Activated CD4-positive, alpha-beta T cell treated with anti-CD3 and anti-CD28 coated beads, Interleukin-2, amount 50 U/mL, for 1 hour (primary cell): ENCODE results near the gene SPACA9.

ENCODE experiments used
- DNase-seq: peaks from one replicate; pipeline ENCODE4 v3.0.0-alpha.2; 2020

SPACA9 gene

GRCh38 chr9:132878695-132879456, at the start of gene SPACA9:
Gene SPACA9 (plus strand): TSS chr9:132878898. CDS start chr9:132883948, 5,050 bp downstream.
- peak; percentile 21 for DNase-seq

DNA sequence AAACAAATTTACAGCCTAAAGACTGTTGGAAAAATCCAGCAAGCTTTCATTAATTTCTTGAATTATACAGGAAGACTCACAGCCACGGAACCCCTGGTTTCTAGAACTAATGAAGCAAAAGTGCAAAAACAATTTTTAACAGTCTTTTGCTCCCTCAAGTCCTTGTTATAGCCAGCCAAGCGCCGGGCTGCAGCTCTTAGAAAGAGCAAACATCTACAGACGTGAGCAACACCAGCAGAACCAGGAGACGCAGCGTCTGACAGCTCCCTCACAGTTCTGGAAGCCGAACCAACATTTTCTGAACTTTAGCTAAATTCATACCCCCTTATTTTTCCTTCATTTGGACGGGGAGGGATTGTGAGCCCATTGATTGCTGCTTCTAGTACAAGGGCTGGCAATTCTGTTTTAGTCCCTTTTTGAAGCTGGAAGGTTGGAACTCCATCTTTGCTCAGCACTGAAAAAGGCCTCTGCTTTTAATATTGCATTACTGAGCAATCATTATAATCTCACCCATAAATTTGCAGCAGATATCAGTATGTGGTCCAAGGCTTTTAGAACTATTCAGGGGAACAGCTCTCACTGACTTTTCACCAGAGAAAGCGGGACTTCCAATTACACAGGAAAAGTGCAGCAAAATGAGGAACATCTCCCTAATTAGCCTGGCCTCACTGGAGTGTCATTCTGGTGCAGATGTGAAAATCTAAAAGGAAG, 46.4 kb upstream of the SPACA9 start:
- DNase-seq, result no peak

DNA sequence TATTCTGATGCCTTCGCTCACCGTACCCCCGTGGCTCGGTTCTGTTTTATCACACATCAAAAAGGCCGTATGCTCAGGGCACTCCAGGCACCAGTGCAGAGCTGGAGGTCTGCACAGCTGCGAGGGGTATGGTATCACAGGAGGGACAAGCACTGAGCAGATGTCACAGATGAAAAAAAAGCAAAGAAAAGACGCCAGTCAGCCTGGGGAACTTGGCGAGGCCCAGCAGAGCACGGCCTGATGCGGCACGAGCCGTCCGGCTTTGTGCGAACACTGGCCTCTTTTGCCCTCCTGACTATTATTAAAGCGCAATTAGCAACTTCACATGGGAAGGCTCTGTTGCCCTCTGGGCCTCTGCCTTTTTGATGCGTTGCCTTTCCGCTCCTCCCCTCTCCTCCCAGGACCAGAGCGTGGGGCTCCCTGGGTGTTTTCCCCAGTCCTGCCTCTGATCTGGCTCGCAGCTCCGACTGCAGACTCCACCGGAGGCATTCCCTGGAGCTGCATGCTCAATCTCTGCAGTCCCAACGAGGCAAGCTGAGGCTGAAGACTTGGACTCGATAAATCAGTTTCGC, 45.1 kb upstream of the SPACA9 start:
- DNase-seq, result no peak

GRCh38 chr9:132834343-132834742, 44.4 kb upstream of the SPACA9 start:
- DNase-seq, result no peak

- DNase-seq, result no peak
Measured at GRCh38 chr9:132837501-132838286, 41.0 kb upstream of the SPACA9 start.

DNA sequence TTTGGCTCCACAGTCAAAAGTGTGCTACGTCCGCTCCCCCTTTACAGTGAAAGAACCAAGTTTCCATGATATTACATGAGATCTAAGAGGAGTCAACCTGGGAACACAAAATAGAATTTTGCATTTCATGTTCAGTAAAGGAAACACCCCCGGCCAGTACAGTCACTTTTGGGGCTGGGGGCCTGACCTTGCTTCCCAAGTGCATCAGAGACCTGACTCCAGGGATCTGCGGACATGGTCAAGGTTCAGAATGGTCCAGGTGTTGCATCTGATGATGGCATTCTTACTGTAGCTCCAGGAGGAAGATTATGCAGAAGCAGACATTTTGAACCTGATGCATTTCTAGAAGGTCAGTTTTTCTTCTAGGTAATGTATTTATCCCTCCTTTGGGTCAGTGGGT, 40.4 kb upstream of the SPACA9 start:
- no peak for DNase-seq

GRCh38 chr9:132840980-132841379, 37.7 kb upstream of the SPACA9 start:
- DNase-seq, result no peak

GRCh38 chr9:132842124-132843044, 36.3 kb upstream of the SPACA9 start:
- DNase-seq, result no peak

DNA sequence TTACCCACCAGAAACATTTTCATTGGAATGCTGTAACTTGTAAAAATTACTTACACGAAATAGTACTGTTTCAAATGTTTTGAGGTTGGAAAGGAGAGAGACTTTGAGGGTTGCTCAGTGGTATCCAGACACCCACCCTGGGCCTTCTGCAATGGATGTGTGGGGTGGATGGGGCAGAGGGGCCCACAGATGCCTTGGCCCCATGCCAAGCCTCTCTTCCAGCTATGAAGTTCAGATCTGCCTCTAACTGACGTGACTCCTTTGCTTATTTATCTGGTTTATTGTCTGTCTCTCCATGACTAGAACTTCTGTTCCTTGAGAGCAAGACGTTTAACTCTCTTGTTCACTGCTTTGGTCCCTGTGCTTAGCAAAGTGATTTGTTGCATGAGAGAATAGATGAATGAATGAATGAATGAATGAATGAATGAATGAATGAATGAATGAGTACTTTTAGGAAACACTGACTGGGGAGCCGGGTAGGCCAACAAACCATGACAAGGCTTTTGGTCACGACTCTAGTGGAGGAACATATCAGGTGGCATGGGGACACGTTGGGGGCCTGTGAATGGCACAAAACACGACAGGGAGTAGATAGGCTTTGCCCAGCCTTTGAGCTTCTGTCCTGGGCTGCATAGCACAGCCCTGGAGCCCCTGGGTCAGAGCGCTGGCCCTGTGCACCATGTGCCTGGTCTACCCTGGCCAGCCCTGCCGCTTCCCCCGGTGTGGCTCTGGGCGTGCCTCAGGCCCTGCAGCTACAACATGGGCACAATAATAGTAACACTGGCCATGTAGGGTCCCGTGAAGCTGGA, 32.4 kb upstream of the SPACA9 start:
- no peak for DNase-seq

GRCh38 chr9:132846918-132847515, 31.7 kb upstream of the SPACA9 start:
- no peak for DNase-seq

GRCh38 chr9:132849185-132849706, 29.5 kb upstream of the SPACA9 start:
- DNase-seq, result no peak

DNA sequence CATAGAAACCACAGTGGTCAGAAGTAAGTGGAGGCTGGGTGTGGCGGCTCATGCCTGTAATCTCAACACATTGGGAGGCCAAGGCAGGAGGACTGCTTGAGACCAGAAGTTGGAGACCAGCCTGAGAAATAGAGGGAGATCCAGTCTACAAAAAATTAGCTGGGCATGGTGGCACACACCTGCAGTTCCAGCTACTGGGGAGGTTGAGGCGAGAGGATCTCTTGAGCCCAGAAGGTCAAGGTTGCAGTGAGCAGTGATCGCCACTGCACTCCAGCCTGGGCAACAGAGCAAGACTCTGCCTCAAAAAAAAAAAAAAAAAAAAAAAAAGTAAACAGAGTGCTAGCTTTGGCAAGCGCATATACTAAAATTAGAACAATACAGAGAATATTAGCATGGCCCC, 25.2 kb upstream of the SPACA9 start:
- DNase-seq, result no peak

GRCh38 chr9:132854832-132855231, 23.9 kb upstream of the SPACA9 start:
- no peak for DNase-seq

- no peak for DNase-seq
Measured at GRCh38 chr9:132855904-132856303, 22.8 kb upstream of the SPACA9 start.

DNA sequence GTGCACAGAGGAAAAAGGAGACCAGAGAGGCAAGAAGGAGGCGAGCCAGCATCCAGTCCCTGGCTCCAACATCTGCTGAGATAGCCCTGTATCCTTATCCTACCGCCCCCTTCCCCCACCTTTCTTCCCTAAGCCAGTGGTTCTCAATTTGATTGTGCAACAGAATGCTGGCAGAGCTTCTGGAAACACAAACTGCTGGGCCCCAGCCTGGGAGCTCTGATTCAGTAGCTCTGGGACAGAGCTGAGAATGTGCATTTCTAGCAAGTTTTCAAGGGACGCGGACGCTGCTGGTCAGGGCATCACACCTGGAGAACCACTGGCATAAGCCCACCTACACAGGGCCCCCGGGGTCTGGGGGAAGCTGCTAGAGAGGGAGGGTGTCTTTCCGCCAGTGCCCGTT, 21.7 kb upstream of the SPACA9 start:
- no peak for DNase-seq

GRCh38 chr9:132857616-132858342, 20.9 kb upstream of the SPACA9 start:
- DNase-seq, result no peak

DNA sequence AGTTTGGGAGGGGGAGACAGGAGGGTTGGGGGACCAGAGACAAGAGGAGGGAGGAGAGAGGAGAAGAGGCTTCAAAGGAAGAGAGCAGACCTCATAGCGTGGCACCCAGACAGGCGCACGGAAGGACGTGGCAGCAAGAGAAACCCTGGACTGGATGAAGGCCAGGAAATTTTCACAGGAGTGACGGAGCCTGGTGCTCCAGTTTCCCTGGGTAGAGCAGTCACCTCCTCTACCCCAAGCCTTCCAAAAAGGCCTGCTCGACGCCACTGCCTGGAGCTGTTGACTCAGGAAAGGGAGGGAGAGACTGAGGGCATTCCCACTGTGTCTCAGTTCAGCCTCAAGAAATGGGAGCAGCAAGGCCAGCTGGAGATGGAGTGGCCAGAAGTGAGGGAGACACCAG, 19.9 kb upstream of the SPACA9 start:
- no peak for DNase-seq

GRCh38 chr9:132861666-132862065, 17.0 kb upstream of the SPACA9 start:
- DNase-seq, result no peak

DNA sequence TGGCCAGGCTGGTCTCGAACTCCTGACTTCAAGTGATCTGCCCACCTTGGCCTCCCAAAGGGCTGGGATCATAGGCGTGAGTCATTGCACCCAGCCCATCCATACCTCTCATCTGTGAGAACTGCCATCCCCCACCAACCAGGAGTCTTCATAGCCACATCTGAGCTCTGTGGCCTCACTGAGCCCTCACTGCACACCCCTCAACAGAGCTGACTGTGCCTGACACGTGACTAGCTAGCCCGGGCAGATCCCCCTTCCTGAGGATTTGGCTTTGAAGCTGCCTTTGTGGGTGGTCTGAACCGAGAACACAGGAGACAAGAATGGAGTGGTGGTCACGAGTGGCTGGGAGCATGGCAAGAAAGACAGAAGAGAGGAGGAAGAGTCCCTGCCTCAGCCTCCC, 16.2 kb upstream of the SPACA9 start:
- DNase-seq, result no peak

DNA sequence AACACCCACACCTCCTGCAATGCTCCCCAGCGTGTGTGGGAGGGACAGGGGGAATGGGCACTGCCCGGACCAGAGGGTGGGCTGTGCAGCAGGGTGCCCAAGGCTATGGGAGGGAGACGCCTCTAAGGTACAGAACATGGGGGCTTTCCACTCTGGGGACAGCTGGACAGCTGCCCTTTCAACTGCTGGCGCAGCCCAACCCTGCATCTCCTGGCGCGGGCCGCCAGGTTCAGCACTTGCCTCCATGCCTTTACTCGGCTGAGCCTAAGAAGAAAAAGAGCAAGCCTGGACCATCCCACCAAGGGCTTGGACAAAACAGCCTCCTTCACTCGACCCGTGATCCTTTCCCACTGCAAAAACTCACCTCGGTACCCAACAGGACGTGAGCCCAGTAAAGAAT, 15.6 kb upstream of the SPACA9 start:
- no peak for DNase-seq
